BLaER1 treated with 17β-estradiol and CSF1 and Interleukin-3, amounts not matched to agents 10 nM and 100 nM (cell line): Measurements from ENCODE around the gene SLC8B1.

Source experiments
- H3K27ac ChIP-seq, 11 experiments: shearing (Covaris generic); formaldehyde crosslinking; 2 replicates each; pipeline ENCODE4 v1.8.1; 2022
- H3K27me3 ChIP-seq, 11 experiments: shearing (Covaris generic); formaldehyde crosslinking; 2 replicates each; pipeline ENCODE4 v1.8.1; 2022
- H3K36me3 ChIP-seq, 11 experiments: shearing (Covaris generic); formaldehyde crosslinking; 2 replicates each; pipeline ENCODE4 v1.8.1; 2022
- H3K4me1 ChIP-seq, 10 experiments: shearing (Covaris generic); formaldehyde crosslinking; 2 replicates each; pipeline ENCODE4 v1.8.1; 2022
- H3K4me2 ChIP-seq, 11 experiments: shearing (Covaris generic); formaldehyde crosslinking; 2 replicates each; pipeline ENCODE4 v1.8.1; 2022
- H3K4me3 ChIP-seq, 10 experiments: shearing (Covaris generic); formaldehyde crosslinking; 2 replicates each; pipeline ENCODE4 v1.8.1; 2022
- H3K9ac ChIP-seq, 11 experiments: shearing (Covaris generic); formaldehyde crosslinking; 2 replicates each; pipeline ENCODE4 v1.8.1; 2022
- H3K9me3 ChIP-seq, 11 experiments: shearing (Covaris generic); formaldehyde crosslinking; replicated peaks in 1 of 11; 2 replicates each; pipeline ENCODE4 v1.8.1; 2022
- H4K20me1 ChIP-seq, 11 experiments: shearing (Covaris generic); formaldehyde crosslinking; 2 replicates each; pipeline ENCODE4 v1.8.1; 2022
- Cebpa-rat ChIP-seq, 11 experiments: shearing (Covaris generic); IDR thresholded peaks; 2 replicates each; pipeline ENCODE4 v1.8.1; 2022

Gene SLC8B1

GRCh38 chr12:113262710-113263109 is 72.2 kb downstream of the SLC8B1 start:
- peaks cover 0 to 21% (median 5%) of the 10 kb centered on the region in 11 experiments; a peak in 11 of 22 replicates for H3K27me3 ChIP-seq
- peaks cover 0 to 82% (median 0%) of the 10 kb centered on the region in 11 experiments; a peak in 2 of 22 replicates for H4K20me1 ChIP-seq
- peak overlapping the region in 9 of 11 experiments; percentile 46 to 89 (median 78); a peak in 16 of 22 replicates for H3K4me2 ChIP-seq
- H3K27ac ChIP-seq: peak overlapping the region in 4 of 11 experiments; percentile 7 to 75 (median 61); a peak in 6 of 22 replicates
- peak overlapping the region in 1 of 11 experiments; percentile 43; a peak in 2 of 22 replicates for H3K9ac ChIP-seq
- H3K4me1 ChIP-seq: peaks cover 33 to 64% (median 35%) of the 10 kb centered on the region in 10 experiments
- no peak overlapping the region for H3K4me3 ChIP-seq
- H3K36me3 ChIP-seq: peaks cover 0 to 85% (median 0%) of the 10 kb centered on the region in 11 experiments; a peak in 7 of 22 replicates
- no peaks in the 10 kb centered on the region for H3K9me3 ChIP-seq
- no peak for TF ChIP-seq Cebpa-rat (IDR thresholded peaks at IDR 0.05)

- H3K9me3 ChIP-seq: 0 out of 22 replicates have a peak, but pooled peaks cover 0 to 6% (median 0%) of the 10 kb centered on the region in 11 experiments
- TF ChIP-seq Cebpa-rat (IDR thresholded peaks at IDR 0.05): peak in 1 of 11 experiments; percentile 43; a peak in 2 of 22 replicates
- peak overlapping the region in 2 of 11 experiments; percentile 43 to 52; a peak in 4 of 22 replicates for H3K9ac ChIP-seq
- H3K27ac ChIP-seq: peak overlapping the region in 7 of 11 experiments; percentile 3 to 75 (median 33); a peak in 12 of 22 replicates
- H4K20me1 ChIP-seq: peaks cover 0 to 82% (median 0%) of the 10 kb centered on the region in 11 experiments; a peak in 2 of 22 replicates
- peaks cover 0 to 21% (median 5%) of the 10 kb centered on the region in 11 experiments; a peak in 11 of 22 replicates for H3K27me3 ChIP-seq
- peak overlapping the region in 1 of 10 experiments; percentile 19; a peak in 1 of 20 replicates for H3K4me3 ChIP-seq
- peak overlapping the region; percentile 46 to 89 (median 77) for H3K4me2 ChIP-seq
- H3K36me3 ChIP-seq: peaks cover 0 to 81% (median 0%) of the 10 kb centered on the region in 11 experiments; a peak in 7 of 22 replicates
- peaks cover 33 to 64% (median 35%) of the 10 kb centered on the region in 10 experiments for H3K4me1 ChIP-seq
Observed at GRCh38 chr12:113261847-113262470, 73.0 kb downstream of the SLC8B1 start.

GRCh38 chr12:113260636-113261300 is 74.1 kb downstream of the SLC8B1 start:
- H3K9ac ChIP-seq: peak overlapping the region in 3 of 11 experiments; percentile 16 to 46 (median 21); a peak in 3 of 22 replicates
- no peak for TF ChIP-seq Cebpa-rat (IDR thresholded peaks at IDR 0.05)
- H3K9me3 ChIP-seq: 0 out of 22 replicates have a peak, but pooled peaks cover 0 to 6% (median 0%) of the 10 kb centered on the region in 11 experiments
- peaks cover 0 to 21% (median 5%) of the 10 kb centered on the region in 11 experiments; a peak in 11 of 22 replicates for H3K27me3 ChIP-seq
- peaks cover 33 to 64% (median 35%) of the 10 kb centered on the region in 10 experiments for H3K4me1 ChIP-seq
- peaks cover 0 to 81% (median 0%) of the 10 kb centered on the region in 11 experiments; a peak in 5 of 22 replicates for H3K36me3 ChIP-seq
- peaks cover 0 to 73% (median 0%) of the 10 kb centered on the region in 11 experiments; a peak in 2 of 22 replicates for H4K20me1 ChIP-seq
- H3K4me2 ChIP-seq: peak overlapping the region; percentile 46 to 89 (median 77)
- 0 out of 20 replicates have a peak overlapping the region, but pooled peaks of 1 of the 10 experiments have one; percentile 5 for H3K4me3 ChIP-seq
- H3K27ac ChIP-seq: peak overlapping the region in 3 of 11 experiments; percentile 45 to 75 (median 50); a peak in 6 of 22 replicates

GRCh38 chr12:113260127-113260526 is 74.8 kb downstream of the SLC8B1 start:
- no peak for TF ChIP-seq Cebpa-rat (IDR thresholded peaks at IDR 0.05)
- H3K9ac ChIP-seq: peak overlapping the region in 2 of 11 experiments; percentile 16 to 46; a peak in 1 of 22 replicates
- 0 out of 22 replicates have a peak, but pooled peaks cover 0 to 6% (median 0%) of the 10 kb centered on the region in 11 experiments for H3K9me3 ChIP-seq
- 0 out of 20 replicates have a peak overlapping the region, but pooled peaks of 1 of the 10 experiments have one; percentile 5 for H3K4me3 ChIP-seq
- H3K36me3 ChIP-seq: peaks cover 0 to 81% (median 0%) of the 10 kb centered on the region in 11 experiments; a peak in 5 of 22 replicates
- H3K4me1 ChIP-seq: peaks cover 33 to 64% (median 35%) of the 10 kb centered on the region in 10 experiments
- peaks cover 0 to 21% (median 5%) of the 10 kb centered on the region in 11 experiments; a peak in 11 of 22 replicates for H3K27me3 ChIP-seq
- H3K4me2 ChIP-seq: peak overlapping the region; percentile 46 to 89 (median 77)
- H4K20me1 ChIP-seq: peaks cover 0 to 73% (median 0%) of the 10 kb centered on the region in 11 experiments; a peak in 2 of 22 replicates
- H3K27ac ChIP-seq: peak overlapping the region in 3 of 11 experiments; percentile 45 to 75 (median 50); a peak in 5 of 22 replicates

GRCh38 chr12:113257564-113257963 is 77.3 kb downstream of the SLC8B1 start:
- H3K9me3 ChIP-seq: peaks cover 13 to 28% (median 20%) of the 10 kb centered on the region in 11 experiments
- peaks cover 0 to 18% (median 3%) of the 10 kb centered on the region in 11 experiments; a peak in 11 of 22 replicates for H3K27me3 ChIP-seq
- H3K4me2 ChIP-seq: no peak overlapping the region
- peaks cover 32 to 47% (median 34%) of the 10 kb centered on the region in 10 experiments for H3K4me1 ChIP-seq
- no peak overlapping the region for H3K4me3 ChIP-seq
- peaks cover 0 to 81% (median 0%) of the 10 kb centered on the region in 11 experiments; a peak in 6 of 22 replicates for H3K36me3 ChIP-seq
- H4K20me1 ChIP-seq: peaks cover 0 to 78% (median 0%) of the 10 kb centered on the region in 11 experiments; a peak in 4 of 22 replicates
- H3K9ac ChIP-seq: no peak overlapping the region
- TF ChIP-seq Cebpa-rat (IDR thresholded peaks at IDR 0.05): no peak
- no peak overlapping the region for H3K27ac ChIP-seq

- no peak for TF ChIP-seq Cebpa-rat (IDR thresholded peaks at IDR 0.05)
- no peak overlapping the region for H3K4me2 ChIP-seq
- peaks cover 0 to 92% (median 0%) of the 10 kb centered on the region in 11 experiments; a peak in 6 of 22 replicates for H3K36me3 ChIP-seq
- H3K27ac ChIP-seq: no peak overlapping the region
- no peak overlapping the region for H3K9ac ChIP-seq
- H3K4me3 ChIP-seq: no peak overlapping the region
- 0 out of 22 replicates have a peak, but pooled peaks cover 0 to 2% (median 0%) of the 10 kb centered on the region in 11 experiments for H3K27me3 ChIP-seq
- H4K20me1 ChIP-seq: peaks cover 0 to 86% (median 0%) of the 10 kb centered on the region in 11 experiments; a peak in 4 of 22 replicates
- peaks cover 13 to 36% (median 25%) of the 10 kb centered on the region in 11 experiments for H3K9me3 ChIP-seq
- peaks cover 0 to 14% (median 2%) of the 10 kb centered on the region in 10 experiments; a peak in 13 of 20 replicates for H3K4me1 ChIP-seq
Observed at GRCh38 chr12:113254298-113254697, 80.6 kb downstream of the SLC8B1 start.

- Histone ChIP-seq H3K4me1 (peaks cover 0 to 9% (median 0%) of the 10 kb centered on the region in 10 experiments; a peak in 6 of 20 replicates), H3K36me3 (peaks cover 0 to 95% (median 0%) of the 10 kb centered on the region in 11 experiments; a peak in 6 of 22 replicates), H3K4me3 (no peak overlapping the region), H3K27me3 (no peaks in the 10 kb centered on the region), H3K4me2 (peak overlapping the region in 4 of 11 experiments; percentile 6 to 21 (median 16); a peak in 2 of 22 replicates), H4K20me1 (peaks cover 0 to 86% (median 0%) of the 10 kb centered on the region in 11 experiments; a peak in 5 of 22 replicates), H3K27ac (no peak overlapping the region), H3K9me3 (peaks cover 13 to 36% (median 25%) of the 10 kb centered on the region in 11 experiments), H3K9ac (no peak overlapping the region)
- no peak for TF ChIP-seq Cebpa-rat (IDR thresholded peaks at IDR 0.05)
Observed at GRCh38 chr12:113253532-113254285, 81.2 kb downstream of the SLC8B1 start.
